Gastrocnemius medialis (tissue), 4 donors: ENCODE measurements around the gene NPEPPS.

Experiments used
- POLR2A ChIP-seq, 2 donors: fragments of 450-650 bp; IDR thresholded peaks; one replicate each; pipeline ENCODE4 v1.6.1; 2017; ENCODE audit warnings: antibody characterized with exemption in 2 of 2, mild to moderate bottlenecking in 2 of 2, moderate library complexity in 2 of 2
- TF ChIP-seq, protein P1 (sequence below), 5 experiments: fragments of 450-650 bp in 3 of 5; fragments of 200-600 bp in 2 of 5; sonication (generic) in 2 of 5; IDR thresholded peaks in 4 of 5; conservative IDR thresholded peaks in 1 of 5; 1 replicate in 4 of 5; 2 replicates in 1 of 5; pipeline ENCODE4 v1.5.1; 2016 to 2019; ENCODE audit warnings: antibody characterized with exemption in 5 of 5, mild to moderate bottlenecking in 3 of 5, moderate library complexity in 3 of 5

DNA sequence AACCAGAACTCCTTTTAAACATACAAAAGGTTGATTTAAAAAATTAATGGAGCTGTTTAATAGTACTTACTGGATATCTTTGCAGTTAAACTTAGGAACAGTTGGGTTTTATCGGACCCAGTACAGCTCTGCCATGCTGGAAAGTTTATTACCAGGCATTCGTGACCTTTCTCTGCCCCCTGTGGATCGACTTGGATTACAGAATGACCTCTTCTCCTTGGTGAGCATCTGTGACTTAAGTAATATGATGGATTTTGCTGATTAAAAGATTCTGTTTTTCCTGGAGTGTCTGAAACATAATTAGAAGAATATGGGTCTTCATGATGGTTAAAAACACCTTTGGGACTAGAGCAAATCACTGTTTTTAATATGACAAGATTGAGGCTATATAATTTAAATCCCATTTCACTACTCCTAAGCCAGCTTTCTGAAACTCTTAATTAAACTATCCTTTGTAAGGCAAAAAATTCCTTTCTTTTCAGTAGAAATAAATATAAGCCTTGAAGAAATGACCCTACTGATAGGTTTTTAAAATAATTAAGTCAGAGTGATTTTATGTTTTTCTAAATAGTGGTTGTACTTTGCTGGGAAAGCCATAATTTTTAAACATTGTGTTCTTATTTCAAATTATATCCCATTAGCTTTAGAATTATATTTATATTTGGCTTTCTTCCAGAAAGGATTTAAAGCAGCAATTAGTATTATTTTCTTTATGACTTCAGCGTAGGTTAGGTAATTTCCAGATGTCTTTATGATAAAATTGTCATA, 73.1 kb downstream of the NPEPPS start:
- TF ChIP-seq, protein P1, sequence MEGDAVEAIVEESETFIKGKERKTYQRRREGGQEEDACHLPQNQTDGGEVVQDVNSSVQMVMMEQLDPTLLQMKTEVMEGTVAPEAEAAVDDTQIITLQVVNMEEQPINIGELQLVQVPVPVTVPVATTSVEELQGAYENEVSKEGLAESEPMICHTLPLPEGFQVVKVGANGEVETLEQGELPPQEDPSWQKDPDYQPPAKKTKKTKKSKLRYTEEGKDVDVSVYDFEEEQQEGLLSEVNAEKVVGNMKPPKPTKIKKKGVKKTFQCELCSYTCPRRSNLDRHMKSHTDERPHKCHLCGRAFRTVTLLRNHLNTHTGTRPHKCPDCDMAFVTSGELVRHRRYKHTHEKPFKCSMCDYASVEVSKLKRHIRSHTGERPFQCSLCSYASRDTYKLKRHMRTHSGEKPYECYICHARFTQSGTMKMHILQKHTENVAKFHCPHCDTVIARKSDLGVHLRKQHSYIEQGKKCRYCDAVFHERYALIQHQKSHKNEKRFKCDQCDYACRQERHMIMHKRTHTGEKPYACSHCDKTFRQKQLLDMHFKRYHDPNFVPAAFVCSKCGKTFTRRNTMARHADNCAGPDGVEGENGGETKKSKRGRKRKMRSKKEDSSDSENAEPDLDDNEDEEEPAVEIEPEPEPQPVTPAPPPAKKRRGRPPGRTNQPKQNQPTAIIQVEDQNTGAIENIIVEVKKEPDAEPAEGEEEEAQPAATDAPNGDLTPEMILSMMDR (IDR thresholded peaks at IDR 0.05 in 4 of 5, conservative IDR thresholded peaks at IDR 0.05 in 1 of 5) = no peak
- TF ChIP-seq POLR2A (IDR thresholded peaks at IDR 0.05) = no peak
